Nephron progenitor cell (in vitro differentiated cells): Measurements from ENCODE around the gene ALKAL2.

Experiments
- DNase-seq: peaks from one replicate; pipeline ENCODE4 v3.0.0; 2021
- H3K27ac Mint-ChIP-seq: 2 replicates; pipeline ENCODE4 v1.8.0; 2021; ENCODE audit warnings: mild to moderate bottlenecking, moderate library complexity, mixed read lengths
- H3K27me3 Mint-ChIP-seq: 2 replicates; pipeline ENCODE4 v1.8.0; 2021; ENCODE audit warnings: mild to moderate bottlenecking, low read depth, mixed read lengths; ENCODE audit not compliant: poor library complexity
- H3K36me3 Mint-ChIP-seq: 2 replicates; pipeline ENCODE4 v1.8.0; 2021; ENCODE audit warnings: low read depth, mixed read lengths
- H3K4me1 Mint-ChIP-seq: 2 replicates; pipeline ENCODE4 v1.8.0; 2021; ENCODE audit warnings: mixed read lengths
- H3K4me3 Mint-ChIP-seq: 2 replicates; pipeline ENCODE4 v1.8.0; 2021; ENCODE audit warnings: mild to moderate bottlenecking, moderate library complexity, mixed read lengths
- H3K9me3 Mint-ChIP-seq: 2 replicates; pipeline ENCODE4 v1.8.0; 2021; ENCODE audit warnings: mild to moderate bottlenecking, moderate library complexity, mixed read lengths
- TF ChIP-seq, protein P1 (sequence below): fragments of 200-600 bp; sonication (generic); IDR thresholded peaks from 2 replicates; pipeline ENCODE4 v1.5.0; 2021; ENCODE audit warnings: antibody characterized with exemption

The ALKAL2 gene

DNA sequence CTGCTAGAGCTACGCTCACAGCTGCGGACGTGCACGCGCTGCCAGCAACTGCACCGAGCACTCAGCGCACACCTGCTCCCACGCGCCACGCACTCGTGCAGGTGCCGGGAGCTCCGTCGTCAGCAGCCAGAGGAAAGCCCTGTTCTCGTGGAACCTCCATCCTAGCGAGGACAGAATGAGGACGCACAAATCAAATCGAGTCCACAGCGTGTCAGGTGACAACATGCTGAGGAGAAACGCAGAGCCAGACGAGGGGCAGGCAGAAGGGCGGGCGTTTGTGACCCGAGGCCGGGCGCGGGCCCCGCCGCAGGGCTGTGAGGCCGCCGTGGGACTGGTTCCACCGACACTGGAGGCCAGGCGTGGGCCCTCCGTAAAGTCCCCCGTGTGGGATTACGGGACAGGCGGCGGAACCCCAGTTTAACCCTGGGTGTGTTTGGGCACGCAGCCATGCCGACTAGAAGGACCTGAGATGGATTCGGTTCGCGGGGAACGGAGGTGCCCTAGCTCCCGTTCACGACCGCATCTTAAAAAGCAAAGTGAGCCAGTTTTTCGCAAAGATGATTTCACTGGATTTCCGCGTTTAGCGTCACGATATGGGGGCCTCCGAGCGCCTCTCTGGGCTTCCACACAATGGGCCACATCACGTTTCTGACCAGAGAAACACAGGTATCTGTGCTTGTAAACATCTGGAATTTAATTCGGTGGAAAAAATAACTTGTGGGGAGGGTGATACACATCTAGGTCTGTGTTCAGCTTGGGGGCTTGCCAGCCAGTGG, 26.9 kb upstream of the ALKAL2 start:
- no peaks in the 10 kb centered on the region for H3K27me3 Mint-ChIP-seq
- H3K4me3 Mint-ChIP-seq, result no peak overlapping the region
- no peaks in the 10 kb centered on the region for H3K9me3 Mint-ChIP-seq
- H3K27ac Mint-ChIP-seq, result no peak overlapping the region
- DNase-seq, result no peak
- TF ChIP-seq, protein P1, sequence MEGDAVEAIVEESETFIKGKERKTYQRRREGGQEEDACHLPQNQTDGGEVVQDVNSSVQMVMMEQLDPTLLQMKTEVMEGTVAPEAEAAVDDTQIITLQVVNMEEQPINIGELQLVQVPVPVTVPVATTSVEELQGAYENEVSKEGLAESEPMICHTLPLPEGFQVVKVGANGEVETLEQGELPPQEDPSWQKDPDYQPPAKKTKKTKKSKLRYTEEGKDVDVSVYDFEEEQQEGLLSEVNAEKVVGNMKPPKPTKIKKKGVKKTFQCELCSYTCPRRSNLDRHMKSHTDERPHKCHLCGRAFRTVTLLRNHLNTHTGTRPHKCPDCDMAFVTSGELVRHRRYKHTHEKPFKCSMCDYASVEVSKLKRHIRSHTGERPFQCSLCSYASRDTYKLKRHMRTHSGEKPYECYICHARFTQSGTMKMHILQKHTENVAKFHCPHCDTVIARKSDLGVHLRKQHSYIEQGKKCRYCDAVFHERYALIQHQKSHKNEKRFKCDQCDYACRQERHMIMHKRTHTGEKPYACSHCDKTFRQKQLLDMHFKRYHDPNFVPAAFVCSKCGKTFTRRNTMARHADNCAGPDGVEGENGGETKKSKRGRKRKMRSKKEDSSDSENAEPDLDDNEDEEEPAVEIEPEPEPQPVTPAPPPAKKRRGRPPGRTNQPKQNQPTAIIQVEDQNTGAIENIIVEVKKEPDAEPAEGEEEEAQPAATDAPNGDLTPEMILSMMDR, result no peak
- no peaks in the 10 kb centered on the region for H3K36me3 Mint-ChIP-seq
- H3K4me1 Mint-ChIP-seq, result peaks cover 72% of the 10 kb centered on the region

DNA sequence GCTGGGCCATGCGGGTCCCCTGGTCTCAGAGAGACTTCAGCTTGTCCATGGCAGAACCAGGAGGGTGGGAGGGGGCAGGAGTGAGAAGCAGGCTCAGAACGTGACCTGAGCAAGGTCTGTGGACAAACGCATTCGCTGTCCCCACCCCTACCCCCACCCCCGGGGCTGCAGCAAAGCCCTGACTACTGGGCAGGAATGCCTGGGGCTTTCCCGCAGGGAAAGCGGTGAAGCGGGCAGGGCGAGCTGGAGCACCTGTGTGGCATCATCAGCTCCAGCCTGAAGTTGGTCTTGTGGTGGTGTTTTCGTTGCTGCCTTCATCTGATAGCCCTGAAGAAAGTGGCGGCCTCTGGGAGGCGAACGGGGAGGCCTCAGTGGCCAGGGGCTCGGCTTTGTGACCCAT, 26.1 kb upstream of the ALKAL2 start:
- Mint-ChIP-seq H3K4me1 (peaks cover 78% of the 10 kb centered on the region), H3K4me3 (no peak overlapping the region), H3K36me3 (no peaks in the 10 kb centered on the region), H3K27me3 (no peaks in the 10 kb centered on the region), H3K27ac (no peak overlapping the region), H3K9me3 (no peaks in the 10 kb centered on the region)
- no peak for DNase-seq
- TF ChIP-seq, protein P1, result no peak

DNA sequence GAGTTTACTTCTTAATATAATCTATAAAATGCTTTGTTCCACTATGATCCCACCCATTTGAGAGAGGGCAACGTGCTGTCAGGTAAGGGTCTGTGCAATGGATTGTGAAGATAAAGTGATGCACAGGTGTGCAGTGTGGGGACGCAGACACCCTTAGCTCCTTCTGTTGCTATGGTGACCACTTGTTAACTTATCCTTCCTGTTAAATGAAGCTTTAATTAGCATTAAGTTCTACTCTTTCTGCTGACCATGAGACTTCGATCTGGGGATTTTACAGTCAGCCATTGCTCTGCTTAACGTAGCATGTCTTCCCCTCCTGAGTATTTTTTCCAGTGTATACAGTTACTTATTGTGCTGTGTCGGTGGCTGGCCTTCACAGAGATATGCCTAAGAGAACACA, 23.1 kb upstream of the ALKAL2 start:
- Mint-ChIP-seq H3K4me1 (peaks cover 54% of the 10 kb centered on the region), H3K27me3 (no peaks in the 10 kb centered on the region), H3K27ac (no peak overlapping the region), H3K9me3 (no peaks in the 10 kb centered on the region), H3K4me3 (no peak overlapping the region), H3K36me3 (no peaks in the 10 kb centered on the region)
- TF ChIP-seq, protein P1, result no peak
- no peak for DNase-seq

DNA sequence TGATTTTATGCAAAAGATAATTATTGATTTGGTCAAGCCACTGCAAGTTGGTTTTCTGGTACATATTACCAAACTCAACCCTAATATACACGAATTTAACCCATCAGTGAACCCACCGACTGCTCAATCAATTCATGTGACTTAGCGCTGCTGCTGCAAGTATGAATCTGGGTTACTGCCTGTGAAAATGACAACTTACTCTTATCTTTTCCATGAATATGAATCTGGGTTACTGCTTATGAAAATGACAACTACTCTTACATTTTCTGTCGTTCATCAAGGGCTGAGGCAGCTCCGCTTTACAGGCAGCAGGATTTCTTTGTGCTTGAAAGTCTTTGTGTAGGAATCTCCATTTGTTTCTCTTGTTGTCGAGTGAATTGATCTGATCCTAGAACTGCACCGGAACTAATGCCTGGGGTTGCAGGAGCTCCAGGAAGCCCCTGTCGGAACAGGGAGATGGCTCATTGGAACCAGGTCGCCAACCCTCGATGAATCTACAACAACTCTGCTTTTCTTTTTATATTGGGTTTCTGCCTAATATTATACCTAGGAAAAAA, 22.1 kb upstream of the ALKAL2 start:
- H3K27me3 Mint-ChIP-seq, result no peaks in the 10 kb centered on the region
- no peaks in the 10 kb centered on the region for H3K36me3 Mint-ChIP-seq
- H3K9me3 Mint-ChIP-seq, result no peaks in the 10 kb centered on the region
- no peak overlapping the region for H3K4me3 Mint-ChIP-seq
- peaks cover 44% of the 10 kb centered on the region for H3K4me1 Mint-ChIP-seq
- no peak for DNase-seq
- no peak overlapping the region for H3K27ac Mint-ChIP-seq
- TF ChIP-seq, protein P1, result no peak

DNA sequence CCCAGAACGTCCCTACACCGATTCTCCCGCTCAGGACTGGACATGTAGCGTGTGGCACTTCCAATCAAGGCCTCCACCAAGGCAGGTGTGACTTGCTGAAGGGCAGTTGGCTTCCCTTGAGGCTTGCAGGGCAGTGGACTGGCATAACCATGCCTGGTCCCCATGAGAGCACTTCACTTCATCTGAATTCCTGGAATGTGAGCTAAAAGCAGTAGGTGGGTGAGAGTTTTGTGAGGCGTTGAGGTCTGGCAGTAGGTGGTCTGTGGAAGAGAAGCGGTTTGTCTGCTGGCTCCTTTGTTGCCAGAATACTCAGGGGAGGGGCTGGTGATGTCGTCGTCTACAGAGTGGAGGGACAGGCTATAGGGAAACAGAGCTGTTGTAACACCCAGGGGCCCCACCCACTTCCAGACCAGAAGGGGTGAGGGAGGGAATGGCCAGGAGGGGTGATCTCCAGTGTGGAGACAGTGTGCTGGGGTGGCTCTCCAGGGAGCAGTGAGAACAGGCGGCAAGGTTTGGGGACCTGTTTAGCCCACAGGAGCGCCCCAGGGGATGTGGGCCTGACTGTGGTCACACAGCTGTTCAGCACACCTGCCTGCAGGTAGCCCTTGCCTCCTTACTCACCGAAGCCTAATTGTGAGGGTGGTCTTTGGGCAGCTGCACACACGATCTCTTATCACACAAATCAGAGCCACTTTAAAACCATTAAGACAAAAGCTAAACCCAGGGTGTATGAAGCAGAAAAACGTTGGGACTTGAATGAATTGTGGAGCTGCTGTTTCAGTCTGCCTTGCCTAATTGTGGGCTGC, 21.5 kb upstream of the ALKAL2 start:
- Mint-ChIP-seq H3K4me3 (no peak overlapping the region), H3K4me1 (peaks cover 39% of the 10 kb centered on the region), H3K27ac (no peak overlapping the region), H3K27me3 (no peaks in the 10 kb centered on the region), H3K36me3 (no peaks in the 10 kb centered on the region), H3K9me3 (no peaks in the 10 kb centered on the region)
- peak; percentile 19 for DNase-seq
- TF ChIP-seq, protein P1, result no peak
